ENCODE data around the gene PPP3CA. TPM values are rescaled to one million over a fixed set of nuclear protein-coding genes. Genes with fewer than 3 reads are reported as not detected.

Gene PPP3CA
- polyA plus RNA-seq, 1 donor (not counting 4 experiments of a cell fraction or from before 2014, with no cell fraction given): 43.3 TPM

- peaks cover 15% of the 10 kb centered on the region for H4K20me1 ChIP-seq (ENCODE audit: control insufficient read depth, extremely low read depth, insufficient read depth, low read length)
- no peak overlapping the region for H2AFZ ChIP-seq (ENCODE audit: control insufficient read depth, low read length)
- no peaks in the 10 kb centered on the region for H3K36me3 ChIP-seq (ENCODE audit: control insufficient read depth in 2 of 2, extremely low read depth in 1 of 2, insufficient read depth in 2 of 2, low read length in 2 of 2)
- H3K4me1 ChIP-seq (ENCODE audit: control insufficient read depth, extremely low read depth, insufficient read depth, low read length): no peaks in the 10 kb centered on the region
- no peaks in the 10 kb centered on the region for H3K27me3 ChIP-seq (ENCODE audit: control insufficient read depth, extremely low read depth, insufficient read depth, low read length)
- no peak for TF ChIP-seq EZH2 (IDR thresholded peaks at IDR 0.05; ENCODE audit: low read length)
- TF ChIP-seq, protein P1, sequence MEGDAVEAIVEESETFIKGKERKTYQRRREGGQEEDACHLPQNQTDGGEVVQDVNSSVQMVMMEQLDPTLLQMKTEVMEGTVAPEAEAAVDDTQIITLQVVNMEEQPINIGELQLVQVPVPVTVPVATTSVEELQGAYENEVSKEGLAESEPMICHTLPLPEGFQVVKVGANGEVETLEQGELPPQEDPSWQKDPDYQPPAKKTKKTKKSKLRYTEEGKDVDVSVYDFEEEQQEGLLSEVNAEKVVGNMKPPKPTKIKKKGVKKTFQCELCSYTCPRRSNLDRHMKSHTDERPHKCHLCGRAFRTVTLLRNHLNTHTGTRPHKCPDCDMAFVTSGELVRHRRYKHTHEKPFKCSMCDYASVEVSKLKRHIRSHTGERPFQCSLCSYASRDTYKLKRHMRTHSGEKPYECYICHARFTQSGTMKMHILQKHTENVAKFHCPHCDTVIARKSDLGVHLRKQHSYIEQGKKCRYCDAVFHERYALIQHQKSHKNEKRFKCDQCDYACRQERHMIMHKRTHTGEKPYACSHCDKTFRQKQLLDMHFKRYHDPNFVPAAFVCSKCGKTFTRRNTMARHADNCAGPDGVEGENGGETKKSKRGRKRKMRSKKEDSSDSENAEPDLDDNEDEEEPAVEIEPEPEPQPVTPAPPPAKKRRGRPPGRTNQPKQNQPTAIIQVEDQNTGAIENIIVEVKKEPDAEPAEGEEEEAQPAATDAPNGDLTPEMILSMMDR (optimal IDR thresholded peaks at IDR 0.05 in 1 of 3, IDR thresholded peaks at IDR 0.05 in 1 of 3, conservative IDR thresholded peaks at IDR 0.05 in 1 of 3; ENCODE audit: extremely low read depth in 1 of 3, insufficient read depth in 2 of 3, low read length in 3 of 3): no peak
- H3K9me3 ChIP-seq (ENCODE audit: control insufficient read depth, low read depth, low read length): no peaks in the 10 kb centered on the region
- H3K9ac ChIP-seq (ENCODE audit: control insufficient read depth, extremely low read depth, insufficient read depth, low read length): no peak overlapping the region
- dilution Hi-C loops (cut with MboI; ENCODE audit: extremely low pct_ligation_motif_present, low sequenced_read_pairs): no loop called here
- FAIRE-seq (no peak), DNase-seq (ENCODE audit: low read depth, low spot score) (no peak)
- H3K4me3 ChIP-seq (ENCODE audit: control insufficient read depth in 2 of 3, extremely low read depth in 1 of 3, insufficient read depth in 2 of 3, low read depth in 1 of 3, low read length in 3 of 3): no peak overlapping the region
- H3K9me1 ChIP-seq (ENCODE audit: control insufficient read depth, extremely low read depth, insufficient read depth, low read length): peaks cover 2% of the 10 kb centered on the region
- H3K79me2 ChIP-seq (ENCODE audit: control insufficient read depth, insufficient read depth, low read length): peaks cover 84% of the 10 kb centered on the region
- no peak overlapping the region for H3K27ac ChIP-seq (ENCODE audit: control insufficient read depth, insufficient read depth, low read length)
- H3K4me2 ChIP-seq (ENCODE audit: control insufficient read depth, extremely low read depth, insufficient read depth, low read depth, low read length): no peak overlapping the region
These were observed 56.7 kb downstream of the PPP3CA start for GRCh38 chr4:101290654-101291053.

DNA sequence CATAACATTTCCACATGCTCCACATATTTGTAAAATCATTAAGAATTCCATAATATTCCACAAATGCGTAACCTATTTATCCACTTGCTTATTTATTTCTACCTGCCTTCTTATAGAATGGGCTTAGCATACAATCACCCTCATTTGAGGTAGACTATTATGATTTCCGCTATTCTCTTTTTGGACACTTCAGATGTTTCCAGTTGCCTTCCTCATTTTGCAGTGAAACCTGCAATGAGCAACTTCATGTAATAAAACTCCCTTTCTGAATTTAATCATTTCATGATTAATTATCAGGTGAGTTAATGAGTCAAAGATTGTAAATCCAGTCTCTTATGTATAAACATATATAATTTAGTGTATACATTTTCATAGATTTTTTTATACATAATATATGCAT lies 58.0 kb downstream of the PPP3CA start:
- no peak overlapping the region for H3K9ac ChIP-seq (ENCODE audit: control insufficient read depth, extremely low read depth, insufficient read depth, low read length)
- H3K27ac ChIP-seq (ENCODE audit: control insufficient read depth, insufficient read depth, low read length): no peak overlapping the region
- H4K20me1 ChIP-seq (ENCODE audit: control insufficient read depth, extremely low read depth, insufficient read depth, low read length): peaks cover 15% of the 10 kb centered on the region
- DNase-seq (ENCODE audit: low read depth, low spot score) (no peak), FAIRE-seq (no peak)
- H3K36me3 ChIP-seq (ENCODE audit: control insufficient read depth in 2 of 2, extremely low read depth in 1 of 2, insufficient read depth in 2 of 2, low read length in 2 of 2): no peaks in the 10 kb centered on the region
- no peak overlapping the region for H2AFZ ChIP-seq (ENCODE audit: control insufficient read depth, low read length)
- no peaks in the 10 kb centered on the region for H3K27me3 ChIP-seq (ENCODE audit: control insufficient read depth, extremely low read depth, insufficient read depth, low read length)
- peaks cover 88% of the 10 kb centered on the region for H3K79me2 ChIP-seq (ENCODE audit: control insufficient read depth, insufficient read depth, low read length)
- TF ChIP-seq EZH2 (IDR thresholded peaks at IDR 0.05; ENCODE audit: low read length): no peak
- TF ChIP-seq, protein P1 (optimal IDR thresholded peaks at IDR 0.05 in 1 of 3, IDR thresholded peaks at IDR 0.05 in 1 of 3, conservative IDR thresholded peaks at IDR 0.05 in 1 of 3; ENCODE audit: extremely low read depth in 1 of 3, insufficient read depth in 2 of 3, low read length in 3 of 3): no peak
- H3K4me3 ChIP-seq (ENCODE audit: control insufficient read depth in 2 of 3, extremely low read depth in 1 of 3, insufficient read depth in 2 of 3, low read depth in 1 of 3, low read length in 3 of 3): no peak overlapping the region
- dilution Hi-C loops (cut with MboI; ENCODE audit: extremely low pct_ligation_motif_present, low sequenced_read_pairs): no loop called here
- no peaks in the 10 kb centered on the region for H3K9me3 ChIP-seq (ENCODE audit: control insufficient read depth, low read depth, low read length)
- H3K4me2 ChIP-seq (ENCODE audit: control insufficient read depth, extremely low read depth, insufficient read depth, low read depth, low read length): no peak overlapping the region
- peaks cover 2% of the 10 kb centered on the region for H3K9me1 ChIP-seq (ENCODE audit: control insufficient read depth, extremely low read depth, insufficient read depth, low read length)
- no peaks in the 10 kb centered on the region for H3K4me1 ChIP-seq (ENCODE audit: control insufficient read depth, extremely low read depth, insufficient read depth, low read length)
